NCI-H748 treated with DMSO at 0.1 percent for 48 hours (cell line): ENCODE results near the gene LRP6.
"Not testable (repeated sequence)": the region's sequence is repeated elsewhere in the genome, so short reads cannot be mapped to it uniquely, and the experiment has no call there.

ENCODE experiments used
- DNase-seq: peaks from one replicate; lab custom pipeline; 2025; lab: John Stamatoyannopoulos, UW

Gene LRP6

GRCh38 chr12:12121061-12121460, 145.8 kb downstream of the LRP6 start:
- DNase-seq = no peak

DNA sequence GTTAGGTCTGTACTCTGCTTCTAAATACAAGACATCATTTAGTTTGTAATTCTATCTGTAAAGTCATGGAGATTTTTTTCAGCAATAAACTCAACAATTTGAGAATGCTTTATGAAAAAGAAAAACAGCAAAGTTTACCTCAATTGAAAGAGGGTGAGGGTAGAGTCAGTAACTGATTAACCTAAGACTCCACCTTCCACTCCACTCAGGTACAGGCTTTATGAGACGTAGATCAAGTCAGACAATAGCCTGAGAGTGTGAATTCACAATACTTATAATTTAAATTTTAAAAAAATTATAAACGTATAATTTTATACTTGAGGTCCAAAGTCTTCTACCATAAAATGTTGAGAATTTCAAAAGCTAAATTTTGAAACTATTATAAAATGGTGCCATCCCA, 150.2 kb downstream of the LRP6 start:
- no peak for DNase-seq

DNA sequence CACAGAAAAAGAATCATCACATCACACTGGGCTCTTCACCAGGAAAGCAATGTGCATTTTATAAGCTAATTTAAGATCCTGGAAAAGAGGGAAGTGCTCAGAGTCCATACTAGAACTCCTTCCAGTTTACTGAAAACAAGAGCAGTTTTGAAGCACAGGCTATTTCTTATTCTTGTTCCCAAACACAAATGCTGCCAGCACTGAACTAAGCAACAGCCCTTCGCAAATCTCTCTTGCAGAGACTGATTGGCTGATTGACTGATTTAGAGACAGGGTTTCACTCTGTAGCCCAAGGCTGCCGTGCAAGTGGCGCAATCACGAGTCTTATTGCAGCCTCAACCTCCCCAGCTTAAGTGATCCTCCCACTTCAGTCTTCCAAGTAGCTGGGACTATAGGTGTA, 151.3 kb downstream of the LRP6 start:
- DNase-seq = no peak

DNA sequence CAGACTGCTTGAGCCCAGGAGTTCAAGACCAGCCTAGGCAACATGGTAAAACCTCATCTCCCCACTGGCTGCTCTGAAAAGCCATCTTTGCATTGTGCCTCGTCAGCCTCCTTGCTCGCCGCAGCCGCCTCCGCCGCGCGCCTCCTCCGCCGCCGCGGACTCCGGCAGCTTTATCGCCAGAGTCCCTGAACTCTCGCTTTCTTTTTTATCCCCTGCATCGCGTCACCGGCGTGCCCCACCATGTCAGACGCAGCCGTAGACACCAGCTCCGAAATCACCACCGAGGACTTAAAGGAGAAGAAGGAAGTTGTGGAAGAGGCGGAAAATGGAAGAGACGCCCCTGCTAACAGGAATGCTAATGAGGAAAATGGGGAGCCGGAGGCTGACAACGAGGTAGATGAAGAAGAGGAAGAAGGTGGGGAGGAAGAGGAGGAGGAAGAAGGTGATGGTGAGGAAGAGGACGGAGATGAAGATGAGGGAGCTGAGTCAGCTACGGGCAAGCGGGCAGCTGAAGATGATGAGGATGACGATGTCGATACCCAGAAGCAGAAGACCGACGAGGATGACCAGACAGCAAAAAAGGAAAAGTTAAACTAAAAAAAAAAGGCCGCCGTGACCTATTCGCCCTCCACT, 155.8 kb downstream of the LRP6 start:
- DNase-seq = not testable (repeated sequence)

- no peak for DNase-seq
Measured at GRCh38 chr12:12108441-12109058, 158.3 kb downstream of the LRP6 start.

DNA sequence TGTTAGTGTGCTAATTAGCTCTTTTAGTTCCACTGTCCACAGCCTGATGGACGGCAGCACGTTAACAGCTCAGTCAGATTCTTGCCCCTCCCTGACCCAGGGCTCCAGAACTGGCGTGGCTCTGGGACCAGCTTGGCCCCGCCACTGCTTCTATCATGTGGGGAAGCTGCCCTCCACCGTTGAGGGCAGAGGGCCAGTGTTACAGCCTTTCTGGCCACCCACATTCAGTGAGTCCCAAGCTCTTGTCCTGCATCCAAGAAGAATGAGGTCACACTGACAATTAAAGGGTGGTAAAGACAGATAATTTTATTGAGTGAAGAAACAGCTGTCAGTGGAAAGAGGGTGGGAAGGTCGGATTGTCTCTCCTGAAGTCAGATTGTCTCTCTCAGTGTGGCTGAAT, 159.2 kb downstream of the LRP6 start:
- DNase-seq = no peak

- DNase-seq = no peak
Measured at GRCh38 chr12:12099102-12099501, 167.7 kb downstream of the LRP6 start.

DNA sequence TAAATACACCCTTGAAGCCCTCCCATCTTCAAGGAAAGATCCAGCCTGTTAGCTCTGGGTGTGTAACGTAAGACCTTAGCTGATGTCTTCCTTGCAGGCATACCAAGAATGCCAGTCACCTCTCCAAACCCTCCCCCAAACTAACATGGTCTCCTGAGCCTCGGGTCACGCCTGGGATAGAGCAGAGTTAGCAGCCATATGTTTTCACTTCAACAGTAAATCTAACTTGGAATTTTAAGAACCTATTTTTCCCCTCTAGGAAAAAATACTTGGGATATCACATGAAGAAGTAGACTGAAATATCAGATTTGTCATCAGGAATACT, 168.2 kb downstream of the LRP6 start:
- DNase-seq = no peak

- DNase-seq = no peak
Measured at GRCh38 chr12:12097891-12098690, 168.8 kb downstream of the LRP6 start.

DNA sequence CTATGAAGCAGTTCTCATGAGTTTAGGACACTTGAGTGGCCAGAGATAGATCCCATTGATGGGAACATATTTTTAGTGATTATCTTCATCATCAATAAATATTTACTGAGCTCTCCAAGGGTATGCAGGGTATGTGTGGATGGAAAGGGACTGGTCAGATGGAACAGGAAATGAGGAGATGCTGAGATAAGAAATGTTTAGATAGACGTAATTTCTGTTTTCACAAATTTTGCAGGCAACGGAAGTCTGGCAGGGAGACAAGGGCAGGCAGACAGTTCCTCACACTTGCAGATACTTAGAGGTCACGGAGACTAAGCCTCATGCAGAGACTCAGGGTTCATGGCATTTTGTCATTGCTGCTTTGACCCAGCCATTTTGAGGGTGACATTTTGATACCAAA, 171.8 kb downstream of the LRP6 start:
- DNase-seq = no peak

- DNase-seq = no peak
Measured at GRCh38 chr12:12094481-12094880, 172.4 kb downstream of the LRP6 start.

- no peak for DNase-seq
Measured at GRCh38 chr12:12091977-12092663, 174.7 kb downstream of the LRP6 start.

DNA sequence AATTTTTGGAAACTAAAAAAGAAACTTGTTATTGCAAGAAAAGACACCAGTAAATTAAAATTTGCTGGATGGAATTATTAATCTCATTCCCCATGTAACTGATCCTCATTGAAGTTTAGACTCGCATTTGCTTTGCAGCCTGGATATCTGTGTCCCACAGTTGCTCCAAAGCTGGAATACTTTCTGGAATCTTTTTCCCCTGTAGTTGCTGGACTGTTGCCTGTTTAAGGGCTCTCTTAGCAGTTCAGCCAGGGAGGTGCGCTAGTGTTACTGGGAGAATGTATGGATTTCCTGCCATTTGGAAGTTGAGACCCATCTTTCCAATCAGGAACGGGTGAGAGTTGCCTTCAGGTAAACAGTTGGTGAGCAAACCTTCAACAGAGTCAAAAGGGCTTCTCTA, 175.8 kb downstream of the LRP6 start:
- no peak for DNase-seq

DNA sequence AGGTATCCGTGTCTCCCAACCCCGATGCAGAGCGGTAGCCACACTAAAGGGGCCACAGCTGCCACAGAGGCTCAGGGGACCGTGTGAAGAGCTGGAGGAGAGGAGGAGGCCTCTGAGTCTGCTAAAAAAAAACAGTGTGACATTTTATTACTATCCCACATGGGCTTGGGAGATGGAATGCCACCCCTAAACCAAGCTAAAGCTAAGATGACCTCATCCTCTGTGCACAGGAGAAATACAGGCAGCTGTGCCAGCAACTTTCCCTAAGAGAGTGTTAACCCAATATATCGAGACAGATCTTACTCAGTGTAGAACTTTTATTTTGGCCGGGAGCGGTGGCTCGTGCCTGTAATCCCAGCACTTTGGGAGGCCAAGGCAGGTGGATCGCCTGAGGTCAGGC, 178.1 kb downstream of the LRP6 start:
- no peak for DNase-seq

DNA sequence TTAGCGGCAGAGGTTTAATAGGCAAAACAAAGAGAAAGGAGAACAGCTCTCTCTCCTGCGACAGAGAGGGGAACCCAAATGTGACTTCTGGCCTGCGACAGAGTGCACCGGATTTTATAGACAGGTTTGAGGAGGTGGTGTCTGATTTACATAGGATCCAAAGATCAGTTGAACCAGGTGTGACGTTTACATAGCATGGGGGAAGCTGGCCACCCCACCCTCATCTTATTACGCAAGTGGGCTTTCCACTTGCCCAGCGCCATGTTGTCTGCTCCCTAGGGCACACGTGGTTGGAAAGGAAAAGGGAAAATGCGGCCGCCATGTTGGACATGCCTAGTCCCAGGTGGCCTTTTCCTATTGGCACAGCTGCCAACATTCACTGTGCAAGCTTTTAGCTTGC, 178.7 kb downstream of the LRP6 start:
- DNase-seq = no peak

- no peak for DNase-seq
Measured at GRCh38 chr12:12087693-12088034, 179.2 kb downstream of the LRP6 start.

DNA sequence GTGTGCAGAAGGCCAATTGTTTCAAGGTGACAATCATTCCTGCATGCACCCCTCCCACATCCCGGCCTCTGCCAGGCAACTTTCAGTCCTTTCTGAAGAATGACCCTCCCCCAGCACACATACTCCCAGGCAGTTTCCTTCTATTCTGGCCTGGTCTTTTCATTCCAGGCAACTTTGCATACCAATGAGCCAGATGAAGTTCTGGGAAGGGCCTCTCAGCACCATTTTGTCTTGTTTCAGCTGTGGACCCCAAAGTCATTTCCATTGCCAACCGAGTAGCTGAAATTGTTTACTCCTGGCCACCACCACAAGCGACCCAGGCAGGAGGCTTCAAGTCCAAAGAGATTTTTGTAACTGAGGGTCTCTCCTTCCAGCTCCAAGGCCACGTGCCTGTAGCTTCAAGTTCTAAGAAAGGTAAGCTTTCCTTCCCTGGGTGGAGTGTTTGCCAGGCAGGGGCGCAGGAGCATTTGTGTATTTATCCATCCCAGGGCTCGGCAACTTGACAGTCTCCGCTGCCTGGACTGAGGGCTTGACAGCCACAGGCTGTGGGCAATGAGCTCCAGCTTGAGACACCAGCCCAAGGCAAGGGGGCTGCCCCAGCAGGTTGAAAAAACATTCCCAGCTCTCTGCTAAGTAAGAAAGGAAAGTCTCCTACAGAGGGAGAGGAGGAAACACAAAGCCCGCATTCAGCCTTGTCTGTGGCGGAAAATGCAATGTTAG, 179.7 kb downstream of the LRP6 start:
- no peak for DNase-seq

GRCh38 chr12:12086362-12086761, 180.5 kb downstream of the LRP6 start:
- DNase-seq = no peak

- no peak for DNase-seq
Measured at GRCh38 chr12:12083688-12084087, 183.2 kb downstream of the LRP6 start.

- peak; percentile 1 for DNase-seq
Measured at GRCh38 chr12:12081836-12082497, 184.9 kb downstream of the LRP6 start.

DNA sequence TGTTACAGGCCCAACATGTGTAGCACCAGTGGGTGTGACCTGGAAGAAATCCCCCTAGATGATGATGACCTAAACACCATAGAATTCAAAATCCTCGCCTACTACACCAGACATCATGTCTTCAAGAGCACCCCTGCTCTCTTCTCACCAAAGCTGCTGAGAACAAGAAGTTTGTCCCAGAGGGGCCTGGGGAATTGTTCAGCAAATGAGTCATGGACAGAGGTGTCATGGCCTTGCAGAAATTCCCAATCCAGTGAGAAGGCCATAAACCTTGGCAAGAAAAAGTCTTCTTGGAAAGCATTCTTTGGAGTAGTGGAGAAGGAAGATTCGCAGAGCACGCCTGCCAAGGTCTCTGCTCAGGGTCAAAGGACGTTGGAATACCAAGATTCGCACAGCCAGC, 187.6 kb downstream of the LRP6 start:
- DNase-seq = no peak
